Astrocyte (in vitro differentiated cells and primary cell): ENCODE data around the gene SH3D21. TPM values are rescaled to one million over a fixed set of nuclear protein-coding genes. Genes with fewer than 3 reads are reported as not detected.

Experiments
- DNase-seq: peaks from one replicate; pipeline ENCODE4 v3.0.0-alpha.2; 2010; ENCODE audit warnings: low read depth
- FAIRE-seq: peaks from 2 replicates; lab custom pipeline; 2011; peaks lifted over from hg19 to GRCh38; lab: Jason Lieb, UNC
- H2AFZ ChIP-seq: 2 replicates; pipeline ENCODE4 v1.6.0; 2012; ENCODE audit warnings: low read depth, low read length, inconsistent platforms
- H3K27ac ChIP-seq: 2 replicates; pipeline ENCODE4 v1.5.1; 2011; ENCODE audit warnings: low read depth, low read length, inconsistent platforms
- H3K27me3 ChIP-seq: 2 replicates; pipeline ENCODE4 v1.6.0; 2011; ENCODE audit warnings: low read length, inconsistent platforms; ENCODE audit not compliant: insufficient read depth
- H3K36me3 ChIP-seq: 2 replicates; pipeline ENCODE4 v1.5.1; 2011; ENCODE audit warnings: low read length, inconsistent platforms; ENCODE audit not compliant: insufficient read depth
- H3K4me1 ChIP-seq: 2 replicates; pipeline ENCODE4 v1.5.1; 2011; ENCODE audit warnings: low read length, inconsistent platforms; ENCODE audit not compliant: insufficient read depth
- H3K4me2 ChIP-seq: 2 replicates; pipeline ENCODE4 v1.6.0; 2012; ENCODE audit warnings: low read length, inconsistent platforms
- H3K4me3 ChIP-seq: 2 replicates; pipeline ENCODE4 v1.5.1; 2011; ENCODE audit warnings: low read depth, mild to moderate bottlenecking, low read length, inconsistent platforms; ENCODE audit not compliant: insufficient read depth
- H3K79me2 ChIP-seq: 2 replicates; pipeline ENCODE4 v1.6.0; 2012; ENCODE audit warnings: mild to moderate bottlenecking, low read length, inconsistent platforms; ENCODE audit not compliant: insufficient read depth
- H3K9ac ChIP-seq: 2 replicates; pipeline ENCODE4 v1.6.0; 2012; ENCODE audit warnings: mild to moderate bottlenecking, low read length, inconsistent platforms
- H3K9me3 ChIP-seq: 2 replicates; pipeline ENCODE4 v1.5.1; 2012; ENCODE audit warnings: low read depth, mild to moderate bottlenecking, low read length, inconsistent platforms; ENCODE audit not compliant: insufficient read depth
- H4K20me1 ChIP-seq: 2 replicates; pipeline ENCODE4 v1.6.0; 2012; ENCODE audit warnings: low read length, inconsistent platforms; ENCODE audit not compliant: insufficient read depth
- H3K27ac Mint-ChIP-seq: one replicate; pipeline ENCODE4 v1.8.0; 2021; ENCODE audit warnings: mild to moderate bottlenecking, mixed read lengths; ENCODE audit not compliant: unreplicated experiment
- H3K27me3 Mint-ChIP-seq: one replicate; pipeline ENCODE4 v1.8.0; 2021; ENCODE audit warnings: low read depth, mixed read lengths; ENCODE audit not compliant: unreplicated experiment
- H3K36me3 Mint-ChIP-seq: one replicate; pipeline ENCODE4 v1.8.0; 2021; ENCODE audit warnings: low read depth, mixed read lengths; ENCODE audit not compliant: unreplicated experiment
- H3K4me1 Mint-ChIP-seq: one replicate; pipeline ENCODE4 v1.8.0; 2021; ENCODE audit warnings: low read depth, mixed read lengths; ENCODE audit not compliant: unreplicated experiment
- H3K4me3 Mint-ChIP-seq: one replicate; pipeline ENCODE4 v1.8.0; 2021; ENCODE audit warnings: mild to moderate bottlenecking, moderate library complexity, mixed read lengths; ENCODE audit not compliant: unreplicated experiment
- H3K9me3 Mint-ChIP-seq: one replicate; pipeline ENCODE4 v1.8.0; 2021; ENCODE audit warnings: mild to moderate bottlenecking, mixed read lengths; ENCODE audit not compliant: unreplicated experiment
- EZH2 ChIP-seq: IDR thresholded peaks from 2 replicates; pipeline ENCODE4 v1.6.1; 2012; ENCODE audit warnings: mild to moderate bottlenecking, low read length, inconsistent platforms; ENCODE audit not compliant: insufficient read depth
- total RNA-seq: library from RNA; stranded (reverse); gene quantifications from 2 replicates; pipeline ENCODE4 v1.2.1, GENCODE V29; 2021
- TF ChIP-seq, protein P1 (sequence below): IDR thresholded peaks from 2 replicates; pipeline ENCODE4 v1.5.1; 2011; ENCODE audit warnings: low read depth, mild to moderate bottlenecking, inconsistent platforms, low read length, moderate library complexity; ENCODE audit not compliant: insufficient read depth

The SH3D21 gene
- total RNA-seq, 1 donor from 2014 or later: 13.6 TPM

DNA sequence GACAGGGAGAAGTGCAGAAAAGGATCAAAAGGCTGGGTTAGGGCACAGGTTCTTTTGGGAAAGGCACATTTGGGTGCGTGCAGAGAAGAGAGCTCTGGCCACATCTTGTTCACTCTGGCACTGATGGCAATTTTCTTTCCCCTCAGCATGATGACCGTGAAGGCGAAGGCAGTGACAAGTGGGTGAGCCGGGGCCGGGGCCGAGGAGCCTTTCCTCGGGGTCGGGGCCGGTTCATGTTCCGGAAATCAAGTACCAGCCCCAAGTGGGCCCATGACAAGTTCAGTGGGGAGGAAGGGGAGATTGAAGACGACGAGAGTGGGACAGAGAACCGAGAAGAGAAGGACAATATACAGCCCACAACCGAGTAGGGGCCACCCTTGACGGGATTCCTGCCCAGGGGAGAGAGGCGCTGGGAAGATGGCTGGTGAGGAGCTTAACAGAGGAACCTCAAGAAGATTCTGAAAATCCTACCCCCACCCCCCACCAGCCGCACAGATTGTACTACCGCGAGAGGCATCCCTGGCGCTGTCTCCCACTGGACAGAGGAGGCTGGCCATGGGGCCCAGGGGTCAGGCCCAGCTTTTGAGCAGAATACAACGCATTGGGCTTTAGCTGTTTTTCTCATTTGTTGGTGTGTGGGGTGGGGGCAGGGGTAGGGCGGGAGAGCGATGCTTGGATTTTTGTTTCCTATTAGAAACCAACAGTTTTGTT is 2.4 kb upstream of the SH3D21 start:
- FAIRE-seq: no peak
- H2AFZ ChIP-seq: no peak overlapping the region
- no peaks in the 10 kb centered on the region for H3K27me3 ChIP-seq
- no peak overlapping the region for H3K4me3 ChIP-seq
- peaks cover 6% of the 10 kb centered on the region for H3K79me2 ChIP-seq
- Mint-ChIP-seq H3K4me1 (peaks cover 31% of the 10 kb centered on the region), H3K36me3 (peaks cover 35% of the 10 kb centered on the region), H3K9me3 (no peaks in the 10 kb centered on the region), H3K27ac (peak overlapping the region; percentile 34), H3K27me3 (no peaks in the 10 kb centered on the region), H3K4me3 (no peak overlapping the region)
- no peak for DNase-seq
- H3K4me2 ChIP-seq: no peak overlapping the region
- peaks cover 62% of the 10 kb centered on the region for H4K20me1 ChIP-seq
- no peaks in the 10 kb centered on the region for H3K9me3 ChIP-seq
- TF ChIP-seq, protein P1, sequence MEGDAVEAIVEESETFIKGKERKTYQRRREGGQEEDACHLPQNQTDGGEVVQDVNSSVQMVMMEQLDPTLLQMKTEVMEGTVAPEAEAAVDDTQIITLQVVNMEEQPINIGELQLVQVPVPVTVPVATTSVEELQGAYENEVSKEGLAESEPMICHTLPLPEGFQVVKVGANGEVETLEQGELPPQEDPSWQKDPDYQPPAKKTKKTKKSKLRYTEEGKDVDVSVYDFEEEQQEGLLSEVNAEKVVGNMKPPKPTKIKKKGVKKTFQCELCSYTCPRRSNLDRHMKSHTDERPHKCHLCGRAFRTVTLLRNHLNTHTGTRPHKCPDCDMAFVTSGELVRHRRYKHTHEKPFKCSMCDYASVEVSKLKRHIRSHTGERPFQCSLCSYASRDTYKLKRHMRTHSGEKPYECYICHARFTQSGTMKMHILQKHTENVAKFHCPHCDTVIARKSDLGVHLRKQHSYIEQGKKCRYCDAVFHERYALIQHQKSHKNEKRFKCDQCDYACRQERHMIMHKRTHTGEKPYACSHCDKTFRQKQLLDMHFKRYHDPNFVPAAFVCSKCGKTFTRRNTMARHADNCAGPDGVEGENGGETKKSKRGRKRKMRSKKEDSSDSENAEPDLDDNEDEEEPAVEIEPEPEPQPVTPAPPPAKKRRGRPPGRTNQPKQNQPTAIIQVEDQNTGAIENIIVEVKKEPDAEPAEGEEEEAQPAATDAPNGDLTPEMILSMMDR: no peak
- TF ChIP-seq EZH2: no peak
- H3K27ac ChIP-seq: no peak overlapping the region
- peaks cover 30% of the 10 kb centered on the region for H3K36me3 ChIP-seq
- H3K9ac ChIP-seq: no peak overlapping the region
- peaks cover 32% of the 10 kb centered on the region for H3K4me1 ChIP-seq

DNA sequence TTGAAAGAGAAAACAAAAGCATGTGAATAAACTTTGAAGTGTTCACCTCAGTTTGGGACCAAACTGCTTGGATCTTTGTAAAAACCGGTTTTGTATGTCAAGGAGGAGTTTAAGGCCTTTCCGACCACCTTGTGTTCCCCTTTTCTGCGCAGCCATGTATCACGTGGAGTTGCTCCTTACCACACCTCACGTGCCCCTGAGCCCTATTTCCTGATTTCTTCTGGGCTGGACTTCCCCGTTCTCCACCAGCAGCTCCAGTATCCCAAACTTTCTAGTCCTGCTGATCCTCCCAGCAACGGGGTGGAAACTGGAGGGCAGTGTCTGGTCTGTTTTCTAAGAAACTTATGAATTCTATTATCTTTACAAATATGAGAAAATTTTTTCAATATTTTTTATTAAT is 1.6 kb upstream of the SH3D21 start:
- H3K9me3 ChIP-seq: no peaks in the 10 kb centered on the region
- H3K4me1 ChIP-seq: peaks cover 29% of the 10 kb centered on the region
- no peak overlapping the region for H3K4me2 ChIP-seq
- no peak overlapping the region for H3K4me3 ChIP-seq
- Mint-ChIP-seq H3K4me3 (no peak overlapping the region), H3K4me1 (peaks cover 31% of the 10 kb centered on the region), H3K9me3 (no peaks in the 10 kb centered on the region), H3K36me3 (peaks cover 39% of the 10 kb centered on the region), H3K27ac (no peak overlapping the region), H3K27me3 (no peaks in the 10 kb centered on the region)
- DNase-seq: no peak
- H3K27me3 ChIP-seq: no peaks in the 10 kb centered on the region
- H3K36me3 ChIP-seq: peaks cover 29% of the 10 kb centered on the region
- no peak overlapping the region for H2AFZ ChIP-seq
- TF ChIP-seq, protein P1: no peak
- TF ChIP-seq EZH2: no peak
- FAIRE-seq: no peak
- no peak overlapping the region for H3K9ac ChIP-seq
- H3K79me2 ChIP-seq: peaks cover 6% of the 10 kb centered on the region
- no peak overlapping the region for H3K27ac ChIP-seq
- H4K20me1 ChIP-seq: peaks cover 55% of the 10 kb centered on the region
